Activated CD8-positive, alpha-beta T cell treated with anti-CD3 and anti-CD28 coated beads, Interleukin-2, amount 10 ng/mL, durations not matched to agents 7 days and 5 days (primary cell): ENCODE data around the gene CD81. TPM values are rescaled to one million over a fixed set of nuclear protein-coding genes. Genes with fewer than 3 reads are reported as not detected.

Experiments
- ATAC-seq: fragments of 150-1000 bp; cut with Tn5 transposase; one replicate; pipeline ENCODE4 v1.10.0; 2021; ENCODE audit warnings: moderate library complexity
- CTCF ChIA-PET: fragments of 350-600 bp; sonication (Branson Sonifier 250); formaldehyde crosslinking; loops from one replicate; lab custom pipeline; 2021; ENCODE audit warnings: antibody characterized with exemption; lab: Charles Lee
- POLR2A ChIA-PET: fragments of 350-600 bp; sonication (Branson Sonifier 250); formaldehyde crosslinking; loops from one replicate; lab custom pipeline; 2021; ENCODE audit warnings: antibody characterized with exemption; lab: Charles Lee
- DNase-seq: peaks from one replicate; pipeline ENCODE4 v3.0.0-alpha.2; 2020
- H3K27ac Mint-ChIP-seq: one replicate; pipeline ENCODE4 v1.8.0; 2021; ENCODE audit warnings: mild to moderate bottlenecking, mixed read lengths
- H3K27me3 Mint-ChIP-seq: one replicate; pipeline ENCODE4 v1.8.0; 2021; ENCODE audit warnings: low read depth, mixed read lengths
- H3K36me3 Mint-ChIP-seq: one replicate; pipeline ENCODE4 v1.8.0; 2021; ENCODE audit warnings: low read depth, mixed read lengths
- H3K4me1 Mint-ChIP-seq: one replicate; pipeline ENCODE4 v1.8.0; 2021; ENCODE audit warnings: low read depth, mixed read lengths
- H3K4me3 Mint-ChIP-seq: one replicate; pipeline ENCODE4 v1.8.0; 2021; ENCODE audit warnings: mild to moderate bottlenecking, mixed read lengths
- H3K9me3 Mint-ChIP-seq: one replicate; pipeline ENCODE4 v1.8.0; 2022; ENCODE audit warnings: mixed read lengths; ENCODE audit not compliant: insufficient read depth
- total RNA-seq, 2 experiments: library from RNA; stranded (reverse); gene quantifications; one replicate each; pipeline ENCODE4 v1.2.3, GENCODE V29; 2021

CD81 gene
- total RNA-seq, 2 experiments from 2014 or later: 142 to 145 TPM

DNA sequence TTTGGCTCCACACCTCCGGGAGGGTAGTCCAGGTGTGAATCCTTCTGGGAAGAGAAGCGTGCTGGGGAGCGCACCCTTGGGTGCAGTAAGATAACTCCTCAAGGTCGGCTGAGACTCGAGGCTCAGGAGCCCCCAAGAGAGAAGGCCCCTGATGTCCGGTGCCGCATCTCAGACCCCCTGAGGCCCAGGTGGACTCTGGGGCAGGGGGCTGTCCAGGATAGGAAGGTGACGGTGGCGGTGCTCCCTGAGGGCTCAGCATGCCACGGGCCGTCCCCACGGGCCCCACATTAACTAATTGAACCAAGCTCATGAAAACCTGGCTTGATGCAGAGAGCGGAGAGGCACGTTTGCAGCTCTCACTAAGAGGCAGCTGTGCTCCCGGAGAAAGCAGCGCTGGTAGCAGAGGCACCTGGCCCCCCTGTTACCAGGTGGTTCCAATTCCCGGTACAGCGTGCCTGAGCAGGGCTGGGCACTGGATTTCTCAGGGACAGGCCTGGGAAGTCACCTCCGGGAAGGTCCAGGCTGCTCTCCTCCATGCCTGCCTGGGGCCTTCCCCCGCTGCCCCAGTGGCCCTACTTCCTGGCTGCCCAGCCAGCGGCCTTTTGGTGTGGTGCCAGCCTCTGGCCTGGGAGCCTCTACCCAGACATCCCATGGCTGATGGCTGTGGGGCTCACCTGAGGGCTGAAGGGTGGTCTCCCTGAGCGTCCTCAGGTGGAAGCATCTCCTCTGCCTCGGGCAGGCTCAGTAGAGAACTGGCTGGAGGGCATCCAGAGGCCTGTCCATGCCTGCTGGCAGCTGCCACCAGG is 68.8 kb downstream of the CD81 start:
- Mint-ChIP-seq H3K9me3 (no peaks in the 10 kb centered on the region), H3K4me3 (peak overlapping the region; percentile 90), H3K4me1 (peaks cover 50% of the 10 kb centered on the region), H3K36me3 (peaks cover 2% of the 10 kb centered on the region), H3K27me3 (peaks cover 14% of the 10 kb centered on the region), H3K27ac (peak overlapping the region; percentile 80)
- CTCF ChIA-PET: interaction anchor here (1.4 to 3.5 kb wide), 4 partner anchors 85 to 447 kb away, joined by 5 to 14 read pairs (median 10); no protein-coding TSS in a partner anchor
- DNase-seq: no peak
- POLR2A ChIA-PET: no interaction called here
- ATAC-seq: no peak

GRCh38 chr11:2446590-2447252 is 69.6 kb downstream of the CD81 start:
- peak overlapping the region; percentile 80 for H3K27ac Mint-ChIP-seq
- H3K27me3 Mint-ChIP-seq: peaks cover 14% of the 10 kb centered on the region
- peak overlapping the region; percentile 90 for H3K4me3 Mint-ChIP-seq
- peaks cover 2% of the 10 kb centered on the region for H3K36me3 Mint-ChIP-seq
- H3K9me3 Mint-ChIP-seq: no peaks in the 10 kb centered on the region
- ATAC-seq (no peak), DNase-seq (peak; percentile 41)
- ChIA-PET CTCF (interaction anchor here (3.5 kb wide), 1 partner anchor 87 kb away, joined by 14 read pairs; no protein-coding TSS in a partner anchor), POLR2A (no interaction called here)
- H3K4me1 Mint-ChIP-seq: peaks cover 46% of the 10 kb centered on the region

Other genes starting within 250 kb of the CD81 start
- gene IGF2, start 237.9 kb upstream of the CD81 start, total RNA-seq: not detected
- not detected for gene INS, start 216.1 kb upstream of the CD81 start, total RNA-seq
- gene TH, start 205.5 kb upstream of the CD81 start, total RNA-seq: not detected
- under 1 TPM; 0.13 to 0.53 TPM for gene ASCL2, start 106.7 kb upstream of the CD81 start, total RNA-seq
- 10 to 100 TPM; 37.1 to 43.2 TPM for gene C11orf21, start 75.4 kb upstream of the CD81 start, total RNA-seq
- gene TSPAN32, start 75.3 kb upstream of the CD81 start, total RNA-seq: 10 to 100 TPM; 39.7 to 47.0 TPM
- 10 to 100 TPM; 45.3 to 49.4 TPM for gene TSSC4, start 23.4 kb downstream of the CD81 start, total RNA-seq
- not detected for gene TRPM5, start 67.2 kb downstream of the CD81 start, total RNA-seq
- 10 to 100 TPM; 20.4 to 26.0 TPM for gene KCNQ1, start 67.7 kb downstream of the CD81 start, total RNA-seq